ENCODE data around the gene DERL2.

DNA sequence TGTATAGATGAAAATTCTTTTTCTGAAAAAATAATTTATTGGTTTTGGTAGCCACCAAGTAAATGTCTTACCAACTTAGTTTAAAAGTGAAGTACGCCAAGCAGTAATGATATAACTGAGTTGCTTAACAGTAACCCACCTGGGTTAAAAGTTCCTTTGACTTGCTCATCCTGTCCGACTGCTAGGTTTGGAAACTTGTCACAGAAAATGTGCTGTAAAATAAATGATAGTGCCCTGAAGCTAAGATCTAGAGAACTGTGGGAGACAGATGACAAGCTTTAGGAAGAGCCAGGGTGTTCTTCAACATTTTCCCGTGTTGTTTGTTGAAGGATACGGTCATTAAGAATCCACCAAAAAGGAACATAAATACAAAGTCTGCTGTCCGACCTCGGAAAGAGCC is 5.0 kb downstream of the DERL2 start:
- TF ChIP-seq, protein P1, sequence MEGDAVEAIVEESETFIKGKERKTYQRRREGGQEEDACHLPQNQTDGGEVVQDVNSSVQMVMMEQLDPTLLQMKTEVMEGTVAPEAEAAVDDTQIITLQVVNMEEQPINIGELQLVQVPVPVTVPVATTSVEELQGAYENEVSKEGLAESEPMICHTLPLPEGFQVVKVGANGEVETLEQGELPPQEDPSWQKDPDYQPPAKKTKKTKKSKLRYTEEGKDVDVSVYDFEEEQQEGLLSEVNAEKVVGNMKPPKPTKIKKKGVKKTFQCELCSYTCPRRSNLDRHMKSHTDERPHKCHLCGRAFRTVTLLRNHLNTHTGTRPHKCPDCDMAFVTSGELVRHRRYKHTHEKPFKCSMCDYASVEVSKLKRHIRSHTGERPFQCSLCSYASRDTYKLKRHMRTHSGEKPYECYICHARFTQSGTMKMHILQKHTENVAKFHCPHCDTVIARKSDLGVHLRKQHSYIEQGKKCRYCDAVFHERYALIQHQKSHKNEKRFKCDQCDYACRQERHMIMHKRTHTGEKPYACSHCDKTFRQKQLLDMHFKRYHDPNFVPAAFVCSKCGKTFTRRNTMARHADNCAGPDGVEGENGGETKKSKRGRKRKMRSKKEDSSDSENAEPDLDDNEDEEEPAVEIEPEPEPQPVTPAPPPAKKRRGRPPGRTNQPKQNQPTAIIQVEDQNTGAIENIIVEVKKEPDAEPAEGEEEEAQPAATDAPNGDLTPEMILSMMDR (IDR thresholded peaks at IDR 0.05; ENCODE audit: low read length) = no peak
- TF ChIP-seq EZH2 (optimal IDR thresholded peaks at IDR 0.05; ENCODE audit: low read depth, low read length) (no peak), EZH2phosphoT487 (IDR thresholded peaks at IDR 0.05; ENCODE audit: low read length) (no peak)
